Ovary (tissue), 9 donors: Measurements from ENCODE around the gene CA10. TPM values are rescaled to one million over a fixed set of nuclear protein-coding genes. Genes with fewer than 3 reads are reported as not detected.

ENCODE experiments used
- DNase-seq, 5 donors: peaks; one replicate each; pipeline ENCODE4 v3.0.0-alpha.2; 2019 to 2020
- H3K27ac ChIP-seq, 2 donors: fragments of 200-600 bp; one replicate each; pipeline versions ENCODE4 v1.5.1 to v1.8.0; 2019 to 2022
- H3K27me3 ChIP-seq: fragments of 200-600 bp; one replicate; pipeline ENCODE4 v1.8.0; 2022
- H3K36me3 ChIP-seq: fragments of 200-600 bp; sonication (generic); one replicate; pipeline ENCODE4 v1.5.1; 2019
- H3K4me1 ChIP-seq: one replicate; pipeline ENCODE4 v1.8.1; 2013; ENCODE audit warnings: mild to moderate bottlenecking, moderate library complexity; ENCODE audit not compliant: insufficient read depth
- H3K4me3 ChIP-seq: fragments of 200-600 bp; sonication (generic); one replicate; pipeline ENCODE4 v1.5.1; 2017
- H3K9me3 ChIP-seq, 2 donors: fragments of 200-600 bp in 1 of 2; sonication (generic) in 1 of 2; one replicate each; pipeline versions ENCODE4 v1.5.1 to v1.8.1; 2013 to 2019; ENCODE audit warnings: mild to moderate bottlenecking in 1 of 2, moderate library complexity in 1 of 2
- EP300 ChIP-seq: sonication (generic); formaldehyde crosslinking; IDR thresholded peaks from one replicate; pipeline ENCODE4 v1.6.1; 2017; ENCODE audit warnings: antibody characterized with exemption
- POLR2A ChIP-seq: fragments of 450-650 bp; IDR thresholded peaks from one replicate; pipeline ENCODE4 v1.6.1; 2017; ENCODE audit warnings: antibody characterized with exemption, mild to moderate bottlenecking, moderate library complexity
- WGBS, 3 donors: extraction: QIAGEN DNeasy Blood & Tissue Kit in 1 of 3; methylation state at CpG; one replicate each; pipeline versions ENCODE4 v1.1.5 to v1.1.7; 2013 to 2017; 5-methylcytosine and 5-hydroxymethylcytosine counted together
- intact Hi-C, 4 donors: fragments of 100-400 bp; cut with DNase I; formaldehyde crosslinking; loops; one replicate each; pipeline versions ENCODE4 v1.11.0 to v1.15.1; 2022 to 2023
- polyA plus RNA-seq, 2 donors: library from polyadenylated mRNA; stranded (reverse); fragments of 200-250 nt in 1 of 2; fragments of 350-450 nt in 1 of 2; fragmentation: Illumina TruSeq in 1 of 2; extraction: RNeasy Lipid Tissue Mini Kit (QIAGEN cat#74804) in 1 of 2; gene quantifications; one replicate each; pipeline ENCODE4 v1.2.3, GENCODE V29; 2013 to 2014
- total RNA-seq, 7 donors: library from RNA; depleted of rRNA in 2 of 7; stranded (reverse); fragments of >200 nt in 2 of 7; fragmentation: NEBNext Ultra II Directional in 3 of 7; extraction: Animal tissue kit (Norgen Biotek cat#: 25700) in 3 of 7; gene quantifications; one replicate each; pipeline versions ENCODE4 v1.1.0 to v1.2.4, GENCODE V29; 2016 to 2023
- TF ChIP-seq, protein P1 (sequence below), 3 donors: fragments of 450-650 bp in 2 of 3; fragments of 200-600 bp in 1 of 3; IDR thresholded peaks; one replicate each; pipeline versions ENCODE4 v1.5.1 to v1.8.0; 2016 to 2022; ENCODE audit warnings: antibody characterized with exemption in 3 of 3, mild to moderate bottlenecking in 1 of 3
- donor health status: DM: no; HTN: no; CAD: no; lungs with moderate emphysema.
- donor health status: DM: no; HTN: no; CAD: no.
- donor health status: Bipolar disorder and iron deficiency.
- donor health status: DM: yes; HTN: yes; CAD: no.
- donor health status: DM: no; HTN: no; CAD: no.
- donor health status: DM: yes; HTN: yes; CAD: no.

The CA10 gene
- total and polyA plus RNA-seq, 9 donors: 0.34 to 4.3 (median 1.2) TPM; not detected in 2

DNA sequence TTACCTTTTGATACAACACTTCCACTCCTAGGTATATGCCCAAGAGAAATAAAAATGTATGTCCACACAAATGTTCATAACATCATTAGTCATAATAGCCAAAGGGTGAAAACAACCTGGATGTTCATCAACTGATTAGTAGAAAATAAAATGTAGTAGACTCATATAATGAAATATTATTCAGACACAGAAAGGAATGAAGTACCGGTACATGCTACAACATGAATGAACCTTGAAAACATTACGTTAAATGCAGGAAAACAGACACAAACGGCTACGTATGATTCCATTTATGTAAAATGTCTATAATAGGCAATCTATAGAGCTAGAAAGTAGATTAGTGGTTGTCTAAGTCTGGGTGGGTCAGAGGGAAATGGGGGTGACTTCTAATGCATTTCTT, 358.5 kb downstream of the CA10 start:
- intact Hi-C loops: no loop called here
- TF ChIP-seq, protein P1, sequence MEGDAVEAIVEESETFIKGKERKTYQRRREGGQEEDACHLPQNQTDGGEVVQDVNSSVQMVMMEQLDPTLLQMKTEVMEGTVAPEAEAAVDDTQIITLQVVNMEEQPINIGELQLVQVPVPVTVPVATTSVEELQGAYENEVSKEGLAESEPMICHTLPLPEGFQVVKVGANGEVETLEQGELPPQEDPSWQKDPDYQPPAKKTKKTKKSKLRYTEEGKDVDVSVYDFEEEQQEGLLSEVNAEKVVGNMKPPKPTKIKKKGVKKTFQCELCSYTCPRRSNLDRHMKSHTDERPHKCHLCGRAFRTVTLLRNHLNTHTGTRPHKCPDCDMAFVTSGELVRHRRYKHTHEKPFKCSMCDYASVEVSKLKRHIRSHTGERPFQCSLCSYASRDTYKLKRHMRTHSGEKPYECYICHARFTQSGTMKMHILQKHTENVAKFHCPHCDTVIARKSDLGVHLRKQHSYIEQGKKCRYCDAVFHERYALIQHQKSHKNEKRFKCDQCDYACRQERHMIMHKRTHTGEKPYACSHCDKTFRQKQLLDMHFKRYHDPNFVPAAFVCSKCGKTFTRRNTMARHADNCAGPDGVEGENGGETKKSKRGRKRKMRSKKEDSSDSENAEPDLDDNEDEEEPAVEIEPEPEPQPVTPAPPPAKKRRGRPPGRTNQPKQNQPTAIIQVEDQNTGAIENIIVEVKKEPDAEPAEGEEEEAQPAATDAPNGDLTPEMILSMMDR (IDR thresholded peaks at IDR 0.05): no peak
- no peak for TF ChIP-seq POLR2A
- TF ChIP-seq EP300: no peak
- no peaks in the 10 kb centered on the region for H3K36me3 ChIP-seq
- no peak overlapping the region for H3K27ac ChIP-seq
- DNase-seq: no peak
- H3K9me3 ChIP-seq: no peaks in the 10 kb centered on the region
- H3K4me3 ChIP-seq: no peak overlapping the region
- no peaks in the 10 kb centered on the region for H3K4me1 ChIP-seq
- no peaks in the 10 kb centered on the region for H3K27me3 ChIP-seq
- WGBS, 3 donors: 89 to 94% (median 93%) methylated on average over 4 of the region's 4 CpGs

DNA sequence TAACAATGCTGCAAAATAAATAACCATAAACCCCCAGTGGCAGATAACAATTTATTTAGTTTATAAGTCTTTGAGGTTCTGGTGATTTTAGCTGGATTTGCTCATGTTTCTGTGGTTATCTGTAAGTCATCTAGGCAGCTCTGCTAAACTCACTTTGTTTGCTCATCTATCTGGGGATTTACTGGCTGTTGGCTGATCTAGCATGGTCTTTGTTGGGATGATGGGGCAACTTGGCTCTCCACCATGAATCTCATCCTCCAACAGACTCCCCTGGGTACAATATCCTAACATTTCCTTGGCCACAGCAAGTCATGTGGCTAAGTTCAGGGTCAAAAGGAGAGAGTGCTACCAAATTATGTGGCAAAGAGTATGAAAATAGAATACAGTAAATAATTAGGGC, 359.3 kb downstream of the CA10 start:
- H3K4me3 ChIP-seq: no peak overlapping the region
- intact Hi-C loops: no loop called here
- H3K27me3 ChIP-seq: no peaks in the 10 kb centered on the region
- no peaks in the 10 kb centered on the region for H3K9me3 ChIP-seq
- TF ChIP-seq EP300: no peak
- TF ChIP-seq, protein P1 (IDR thresholded peaks at IDR 0.05): no peak
- no peak for TF ChIP-seq POLR2A
- H3K27ac ChIP-seq: no peak overlapping the region
- H3K36me3 ChIP-seq: no peaks in the 10 kb centered on the region
- no peaks in the 10 kb centered on the region for H3K4me1 ChIP-seq
- DNase-seq: no peak

DNA sequence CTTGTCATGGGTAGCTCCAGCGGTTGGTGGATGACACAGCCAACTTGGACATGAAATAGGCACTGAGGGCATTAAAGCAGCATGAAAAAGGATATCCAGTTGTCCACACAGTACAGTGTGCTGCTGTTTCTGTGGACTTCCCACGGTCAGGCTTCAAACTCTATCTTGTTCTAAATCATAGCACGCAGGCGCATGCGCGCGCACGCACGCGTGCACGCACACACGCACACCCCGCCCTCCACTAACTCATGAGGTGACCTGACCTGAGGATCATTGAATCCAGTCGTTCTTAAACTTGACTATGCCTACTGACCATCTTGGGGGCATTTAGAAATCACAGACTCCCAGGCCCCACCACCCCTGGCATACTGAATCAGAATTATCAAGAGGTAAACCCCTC, 361.4 kb downstream of the CA10 start:
- DNase-seq: no peak
- H3K27ac ChIP-seq: no peak overlapping the region
- no peaks in the 10 kb centered on the region for H3K9me3 ChIP-seq
- intact Hi-C loops: no loop called here
- H3K4me3 ChIP-seq: no peak overlapping the region
- TF ChIP-seq, protein P1 (IDR thresholded peaks at IDR 0.05): no peak
- TF ChIP-seq POLR2A: no peak
- no peak for TF ChIP-seq EP300
- no peaks in the 10 kb centered on the region for H3K27me3 ChIP-seq
- WGBS, 3 donors: 95 to 96% (median 95%) methylated on average over 14 of the region's 14 CpGs
- H3K4me1 ChIP-seq: no peaks in the 10 kb centered on the region
- H3K36me3 ChIP-seq: no peaks in the 10 kb centered on the region

DNA sequence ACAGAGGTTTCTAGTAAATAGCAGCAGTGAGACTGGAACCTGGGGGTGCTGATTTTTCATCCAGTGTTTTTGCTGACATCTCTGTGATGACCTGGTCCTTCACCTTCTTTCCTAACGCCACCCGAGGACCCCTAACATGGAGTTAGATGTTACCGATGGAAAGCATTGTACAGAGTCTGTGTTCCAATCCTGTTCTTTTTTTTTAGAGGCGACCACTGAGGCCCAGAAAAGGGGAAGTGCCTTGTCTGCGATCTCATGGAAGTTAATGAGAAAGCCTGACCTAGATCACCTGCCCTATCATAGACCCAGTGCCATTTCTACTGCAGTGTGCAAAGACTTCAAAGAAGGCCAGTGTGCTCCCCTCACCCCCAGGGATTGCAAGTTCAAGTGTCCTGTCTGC, 362.5 kb downstream of the CA10 start:
- Histone ChIP-seq H3K4me1 (no peaks in the 10 kb centered on the region), H3K4me3 (no peak overlapping the region), H3K9me3 (no peaks in the 10 kb centered on the region), H3K27me3 (no peaks in the 10 kb centered on the region), H3K36me3 (no peaks in the 10 kb centered on the region), H3K27ac (no peak overlapping the region)
- no peak for DNase-seq
- TF ChIP-seq, protein P1 (IDR thresholded peaks at IDR 0.05): no peak
- no peak for TF ChIP-seq EP300
- 88 to 94% (median 89%) methylated on average over 5 of the region's 5 CpGs for WGBS, 3 donors
- intact Hi-C loops: no loop called here

DNA sequence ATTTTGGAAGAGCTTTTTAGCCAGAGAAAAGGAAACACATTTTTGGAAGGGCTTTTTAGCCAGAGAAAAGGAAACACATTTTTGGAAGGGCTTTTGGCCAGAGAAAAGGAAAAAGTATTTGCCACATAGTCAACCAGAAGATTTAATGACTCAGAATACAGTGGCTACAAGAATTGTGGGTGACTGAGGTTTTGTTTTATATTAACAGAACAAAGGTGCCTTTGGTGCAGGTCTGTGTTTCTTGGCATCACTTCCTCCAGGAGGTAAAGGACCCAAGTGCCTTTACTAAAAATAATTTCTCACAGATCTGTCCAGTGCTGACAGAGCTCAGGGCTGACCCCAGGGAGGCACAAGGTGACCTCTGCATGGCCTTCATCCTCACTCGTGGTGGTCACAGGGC, 363.1 kb downstream of the CA10 start:
- no peak overlapping the region for H3K27ac ChIP-seq
- intact Hi-C loops: no loop called here
- no peaks in the 10 kb centered on the region for H3K27me3 ChIP-seq
- no peak overlapping the region for H3K4me3 ChIP-seq
- H3K9me3 ChIP-seq: no peaks in the 10 kb centered on the region
- 33 to 43% (median 43%) methylated on average over 1 of the region's 1 CpG for WGBS, 3 donors
- H3K4me1 ChIP-seq: no peaks in the 10 kb centered on the region
- no peak for DNase-seq
- TF ChIP-seq, protein P1 (IDR thresholded peaks at IDR 0.05): no peak
- TF ChIP-seq EP300 (no peak), POLR2A (no peak)
- no peaks in the 10 kb centered on the region for H3K36me3 ChIP-seq
